ENCODE data around the gene TMEM63C.

TMEM63C gene

DNA sequence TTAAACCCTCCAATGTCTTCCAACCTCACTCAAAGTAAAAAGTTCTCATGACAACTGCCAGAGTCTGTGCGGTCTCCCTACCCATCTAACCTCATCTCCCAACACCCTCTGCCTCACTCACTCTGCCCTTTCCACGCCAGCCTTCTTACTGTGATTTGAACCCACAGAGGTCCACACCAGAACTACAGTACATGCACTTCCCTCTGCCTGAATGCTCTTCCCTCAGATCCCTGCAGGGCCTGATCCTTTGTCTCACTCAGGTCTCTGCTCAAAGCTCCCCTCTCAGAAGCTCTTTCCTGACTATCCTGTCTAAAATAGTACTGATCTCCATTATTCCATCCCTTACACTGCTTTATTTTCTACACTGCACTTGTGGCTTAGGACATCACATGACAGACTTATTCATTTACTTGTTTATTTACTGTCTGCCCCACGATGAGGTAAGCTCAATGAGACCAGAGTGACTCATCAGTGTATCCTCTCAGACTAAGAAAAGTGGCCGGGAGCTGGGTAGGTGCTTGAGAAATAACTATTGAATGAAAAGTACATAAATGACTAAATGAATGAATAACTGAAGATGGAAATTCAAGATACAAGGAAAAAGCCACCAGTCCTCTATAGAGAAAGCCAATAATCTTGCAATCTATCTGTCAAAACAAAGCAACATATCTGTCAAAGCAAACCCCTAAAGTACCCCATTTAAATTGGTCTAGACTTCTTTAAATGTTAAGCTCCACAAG is 122.0 kb downstream of the TMEM63C start:
- no peaks in the 10 kb centered on the region for H4K20me1 ChIP-seq (ENCODE audit: low read depth, low read length)
- TF ChIP-seq, protein P1, sequence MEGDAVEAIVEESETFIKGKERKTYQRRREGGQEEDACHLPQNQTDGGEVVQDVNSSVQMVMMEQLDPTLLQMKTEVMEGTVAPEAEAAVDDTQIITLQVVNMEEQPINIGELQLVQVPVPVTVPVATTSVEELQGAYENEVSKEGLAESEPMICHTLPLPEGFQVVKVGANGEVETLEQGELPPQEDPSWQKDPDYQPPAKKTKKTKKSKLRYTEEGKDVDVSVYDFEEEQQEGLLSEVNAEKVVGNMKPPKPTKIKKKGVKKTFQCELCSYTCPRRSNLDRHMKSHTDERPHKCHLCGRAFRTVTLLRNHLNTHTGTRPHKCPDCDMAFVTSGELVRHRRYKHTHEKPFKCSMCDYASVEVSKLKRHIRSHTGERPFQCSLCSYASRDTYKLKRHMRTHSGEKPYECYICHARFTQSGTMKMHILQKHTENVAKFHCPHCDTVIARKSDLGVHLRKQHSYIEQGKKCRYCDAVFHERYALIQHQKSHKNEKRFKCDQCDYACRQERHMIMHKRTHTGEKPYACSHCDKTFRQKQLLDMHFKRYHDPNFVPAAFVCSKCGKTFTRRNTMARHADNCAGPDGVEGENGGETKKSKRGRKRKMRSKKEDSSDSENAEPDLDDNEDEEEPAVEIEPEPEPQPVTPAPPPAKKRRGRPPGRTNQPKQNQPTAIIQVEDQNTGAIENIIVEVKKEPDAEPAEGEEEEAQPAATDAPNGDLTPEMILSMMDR (IDR thresholded peaks at IDR 0.05; ENCODE audit: insufficient read depth, low read length, poor library complexity, severe bottlenecking): no peak
- TF ChIP-seq EZH2phosphoT487 (conservative IDR thresholded peaks at IDR 0.05; ENCODE audit: low read length): no peak
- no peak overlapping the region for H2AFZ ChIP-seq (ENCODE audit: low read depth, low read length, severe bottlenecking)
- no peaks in the 10 kb centered on the region for H3K9me3 ChIP-seq (ENCODE audit: insufficient read depth, low read length)
- H3K27ac ChIP-seq (ENCODE audit: low read depth, low read length): no peak overlapping the region
- no peak overlapping the region for H3K9ac ChIP-seq (ENCODE audit: low read length)
- no peak overlapping the region for H3K4me2 ChIP-seq (ENCODE audit: low read depth, low read length, poor library complexity, severe bottlenecking)
- H3K79me2 ChIP-seq (ENCODE audit: insufficient read depth, low read length): no peaks in the 10 kb centered on the region
- H3F3A ChIP-seq (ENCODE audit: insufficient read depth): no peaks in the 10 kb centered on the region
- no peaks in the 10 kb centered on the region for H3K27me3 ChIP-seq (ENCODE audit: low read length)
- H3K9me2 ChIP-seq (replicated peaks; ENCODE audit: insufficient read depth, low read length): no peaks in the 10 kb centered on the region
- H3K4me3 ChIP-seq (ENCODE audit: insufficient read depth, low read length, poor library complexity, severe bottlenecking): no peak overlapping the region
- no peaks in the 10 kb centered on the region for H3K36me3 ChIP-seq (ENCODE audit: low read length)

DNA sequence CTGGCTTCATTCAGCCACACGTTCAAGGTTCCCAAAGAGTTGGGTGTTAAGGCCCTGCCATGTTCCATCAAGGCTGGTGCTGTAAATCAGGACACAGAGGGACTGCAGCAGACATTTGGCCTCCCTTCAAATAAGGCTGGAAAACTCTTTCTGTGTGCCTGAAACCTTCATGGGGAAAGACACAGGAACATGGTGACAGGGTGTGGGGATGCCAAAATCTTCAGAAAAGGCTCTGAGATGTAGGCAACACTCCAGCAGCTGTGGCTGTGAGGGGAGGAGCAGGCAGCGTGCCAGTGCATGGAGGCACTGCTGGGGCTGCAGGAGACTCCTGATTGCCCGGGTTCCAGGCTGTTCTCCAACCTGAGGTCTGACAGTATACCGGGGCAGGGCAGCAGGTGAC is 124.1 kb downstream of the TMEM63C start:
- H3K36me3 ChIP-seq (ENCODE audit: low read length): no peaks in the 10 kb centered on the region
- no peak overlapping the region for H2AFZ ChIP-seq (ENCODE audit: low read depth, low read length, severe bottlenecking)
- no peaks in the 10 kb centered on the region for H3K9me2 ChIP-seq (replicated peaks; ENCODE audit: insufficient read depth, low read length)
- H3K27ac ChIP-seq (ENCODE audit: low read depth, low read length): no peak overlapping the region
- H3K79me2 ChIP-seq (ENCODE audit: insufficient read depth, low read length): no peaks in the 10 kb centered on the region
- TF ChIP-seq, protein P1 (IDR thresholded peaks at IDR 0.05; ENCODE audit: insufficient read depth, low read length, poor library complexity, severe bottlenecking): no peak
- TF ChIP-seq EZH2phosphoT487 (conservative IDR thresholded peaks at IDR 0.05; ENCODE audit: low read length): no peak
- no peak overlapping the region for H3K4me2 ChIP-seq (ENCODE audit: low read depth, low read length, poor library complexity, severe bottlenecking)
- H3K4me3 ChIP-seq (ENCODE audit: insufficient read depth, low read length, poor library complexity, severe bottlenecking): no peak overlapping the region
- H3K9ac ChIP-seq (ENCODE audit: low read length): no peak overlapping the region
- no peaks in the 10 kb centered on the region for H3K9me3 ChIP-seq (ENCODE audit: insufficient read depth, low read length)
- H3F3A ChIP-seq (ENCODE audit: insufficient read depth): no peaks in the 10 kb centered on the region
- H3K27me3 ChIP-seq (ENCODE audit: low read length): no peaks in the 10 kb centered on the region
- no peaks in the 10 kb centered on the region for H4K20me1 ChIP-seq (ENCODE audit: low read depth, low read length)

DNA sequence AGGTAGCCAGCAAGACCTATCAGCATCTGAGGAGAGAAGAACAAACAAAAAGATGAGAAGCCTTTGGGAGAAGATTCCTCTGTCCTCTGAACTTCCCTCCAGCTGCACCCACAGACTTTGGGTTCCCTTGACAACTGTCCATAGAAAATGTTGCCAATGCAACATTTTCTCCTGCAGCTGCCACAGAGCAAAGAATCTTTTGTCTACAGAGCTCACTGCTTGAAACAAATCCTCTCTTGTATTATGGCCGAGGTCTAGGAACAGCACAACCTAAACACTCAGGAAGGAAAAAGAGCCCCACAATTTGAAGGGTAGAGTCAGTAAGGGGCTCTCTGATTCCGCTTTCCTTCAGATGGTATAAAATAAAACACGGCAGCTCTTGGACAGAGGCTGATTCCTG is 124.8 kb downstream of the TMEM63C start:
- Histone ChIP-seq H3K79me2 (ENCODE audit: insufficient read depth, low read length) (no peaks in the 10 kb centered on the region), H3K27me3 (ENCODE audit: low read length) (no peaks in the 10 kb centered on the region), H3K9me2 (replicated peaks; ENCODE audit: insufficient read depth, low read length) (no peaks in the 10 kb centered on the region), H3K4me3 (ENCODE audit: insufficient read depth, low read length, poor library complexity, severe bottlenecking) (no peak overlapping the region), H3K9ac (ENCODE audit: low read length) (no peak overlapping the region), H3K27ac (ENCODE audit: low read depth, low read length) (no peak overlapping the region), H3K36me3 (ENCODE audit: low read length) (no peaks in the 10 kb centered on the region), H2AFZ (ENCODE audit: low read depth, low read length, severe bottlenecking) (no peak overlapping the region), H4K20me1 (ENCODE audit: low read depth, low read length) (no peaks in the 10 kb centered on the region), H3F3A (ENCODE audit: insufficient read depth) (no peaks in the 10 kb centered on the region), H3K4me2 (ENCODE audit: low read depth, low read length, poor library complexity, severe bottlenecking) (no peak overlapping the region), H3K9me3 (ENCODE audit: insufficient read depth, low read length) (no peaks in the 10 kb centered on the region)
- TF ChIP-seq, protein P1 (IDR thresholded peaks at IDR 0.05; ENCODE audit: insufficient read depth, low read length, poor library complexity, severe bottlenecking): no peak
- TF ChIP-seq EZH2phosphoT487 (conservative IDR thresholded peaks at IDR 0.05; ENCODE audit: low read length): no peak
